ENCODE results near the gene PMEPA1. TPM values are rescaled to one million over a fixed set of nuclear protein-coding genes. Genes with fewer than 3 reads are reported as not detected.
A peak's percentile ranks its signal among the peaks of the same experiment; 100 is the strongest.

The PMEPA1 gene
- total and polyA plus RNA-seq, 7 donors = 3.6 to 23.3 (median 6.5) TPM

DNA sequence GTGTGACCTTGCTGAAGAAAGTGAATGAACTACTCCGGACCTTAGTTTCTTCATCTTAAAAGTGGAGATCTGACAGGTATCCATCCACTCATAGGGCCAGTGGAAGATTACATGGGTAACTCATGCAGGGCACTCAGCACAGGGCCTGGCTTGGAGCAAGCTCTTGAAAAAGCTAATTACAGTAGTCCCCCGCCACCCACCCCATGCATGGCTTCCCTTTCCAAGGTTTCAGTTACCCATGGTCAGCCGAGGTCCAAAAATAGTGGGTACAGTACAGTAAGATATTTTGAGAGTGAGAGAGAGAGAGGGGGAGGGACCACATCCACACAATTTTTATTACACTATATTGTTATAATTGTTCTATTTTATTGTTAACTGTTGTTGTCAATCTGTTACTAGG, 7.1 kb upstream of the PMEPA1 start:
- no peaks in the 10 kb centered on the region for H3K27me3 ChIP-seq
- H3K4me1 ChIP-seq = peaks cover 0 to 48% (median 27%) of the 10 kb centered on the region in 4 donors
- no peak overlapping the region for H3K4me3 ChIP-seq
- H3K36me3 ChIP-seq = no peaks in the 10 kb centered on the region
- no peak for DNase-seq
- H3K27ac ChIP-seq = peak overlapping the region in 3 of 4 donors; percentile 39 to 57 (median 56)
- TF ChIP-seq POLR2AphosphoS5 (IDR thresholded peaks at IDR 0.05) (no peak), EP300 (IDR thresholded peaks at IDR 0.05) (no peak), POLR2A (IDR thresholded peaks at IDR 0.05) (no peak), CTCF (IDR thresholded peaks at IDR 0.05) (no peak)
- intact Hi-C loops (cut with DNase I) = loop anchor here (5.0 to 10.0 kb wide), 2 partner anchors 332 to 365 kb away; partner anchors contain the start of gene RAE1
- no peaks in the 10 kb centered on the region for H3K9me3 ChIP-seq
- 78 to 86% methylated on average over 3 of the region's 3 CpGs for WGBS, 2 donors

- Histone ChIP-seq H3K9me3 (no peaks in the 10 kb centered on the region), H3K27me3 (no peaks in the 10 kb centered on the region), H3K4me1 (peaks cover 0 to 55% (median 30%) of the 10 kb centered on the region in 4 donors), H3K27ac (peak overlapping the region in 3 of 4 donors; percentile 39 to 57 (median 56)), H3K4me3 (no peak overlapping the region), H3K36me3 (no peaks in the 10 kb centered on the region)
- no peak for DNase-seq
- 76 to 78% methylated on average over 3 of the region's 3 CpGs for WGBS, 2 donors
- intact Hi-C loops (cut with DNase I) = loop anchor here (5.0 to 10.0 kb wide), 2 partner anchors 331 to 364 kb away; partner anchors contain the start of gene RAE1
- TF ChIP-seq EP300 (IDR thresholded peaks at IDR 0.05) (no peak), POLR2AphosphoS5 (IDR thresholded peaks at IDR 0.05) (no peak), CTCF (IDR thresholded peaks at IDR 0.05) (no peak)
Measured at GRCh38 chr20:57716202-57716601, 6.4 kb upstream of the PMEPA1 start.

- TF ChIP-seq POLR2AphosphoS5 (IDR thresholded peaks at IDR 0.05) (no peak), CTCF (IDR thresholded peaks at IDR 0.05) (no peak), EP300 (IDR thresholded peaks at IDR 0.05) (no peak), POLR2A (IDR thresholded peaks at IDR 0.05) (no peak)
- Histone ChIP-seq H3K4me1 (peaks cover 0 to 64% (median 36%) of the 10 kb centered on the region in 4 donors), H3K9me3 (no peaks in the 10 kb centered on the region), H3K27ac (peak overlapping the region in 3 of 4 donors; percentile 73 to 93 (median 75)), H3K27me3 (no peaks in the 10 kb centered on the region), H3K4me3 (no peak overlapping the region), H3K36me3 (no peaks in the 10 kb centered on the region)
- intact Hi-C loops (cut with DNase I) = loop anchor here (5.0 to 10.0 kb wide), 2 partner anchors 331 to 363 kb away; partner anchors contain the start of gene RAE1
- 90 to 92% methylated on average over 15 of the region's 15 CpGs for WGBS, 2 donors
- no peak for DNase-seq
Measured at GRCh38 chr20:57715268-57715904, 5.6 kb upstream of the PMEPA1 start.

- 91 to 92% methylated on average over 23 of the region's 23 CpGs for WGBS, 2 donors
- no peak for DNase-seq
- no peaks in the 10 kb centered on the region for H3K36me3 ChIP-seq
- peak in 3 of 4 donors; percentile 33 to 51 (median 34) for TF ChIP-seq POLR2AphosphoS5 (IDR thresholded peaks at IDR 0.05)
- no peak for TF ChIP-seq CTCF (IDR thresholded peaks at IDR 0.05)
- no peak for TF ChIP-seq POLR2A (IDR thresholded peaks at IDR 0.05)
- H3K27ac ChIP-seq = peak overlapping the region; percentile 65 to 93 (median 74)
- no peaks in the 10 kb centered on the region for H3K9me3 ChIP-seq
- H3K27me3 ChIP-seq = no peaks in the 10 kb centered on the region
- peaks cover 0 to 65% (median 36%) of the 10 kb centered on the region in 4 donors for H3K4me1 ChIP-seq
- H3K4me3 ChIP-seq = no peak overlapping the region
- intact Hi-C loops (cut with DNase I) = loop anchor here (5.0 to 10.0 kb wide), 2 partner anchors 330 to 362 kb away; partner anchors contain the start of gene RAE1
Measured at GRCh38 chr20:57714409-57715267, 4.8 kb upstream of the PMEPA1 start.
